Measurements from ENCODE around the gene STH. TPM values are rescaled to one million over a fixed set of nuclear protein-coding genes. Genes with fewer than 3 reads are reported as not detected.

The STH gene
- total RNA-seq, 1 donor = not detected

DNA sequence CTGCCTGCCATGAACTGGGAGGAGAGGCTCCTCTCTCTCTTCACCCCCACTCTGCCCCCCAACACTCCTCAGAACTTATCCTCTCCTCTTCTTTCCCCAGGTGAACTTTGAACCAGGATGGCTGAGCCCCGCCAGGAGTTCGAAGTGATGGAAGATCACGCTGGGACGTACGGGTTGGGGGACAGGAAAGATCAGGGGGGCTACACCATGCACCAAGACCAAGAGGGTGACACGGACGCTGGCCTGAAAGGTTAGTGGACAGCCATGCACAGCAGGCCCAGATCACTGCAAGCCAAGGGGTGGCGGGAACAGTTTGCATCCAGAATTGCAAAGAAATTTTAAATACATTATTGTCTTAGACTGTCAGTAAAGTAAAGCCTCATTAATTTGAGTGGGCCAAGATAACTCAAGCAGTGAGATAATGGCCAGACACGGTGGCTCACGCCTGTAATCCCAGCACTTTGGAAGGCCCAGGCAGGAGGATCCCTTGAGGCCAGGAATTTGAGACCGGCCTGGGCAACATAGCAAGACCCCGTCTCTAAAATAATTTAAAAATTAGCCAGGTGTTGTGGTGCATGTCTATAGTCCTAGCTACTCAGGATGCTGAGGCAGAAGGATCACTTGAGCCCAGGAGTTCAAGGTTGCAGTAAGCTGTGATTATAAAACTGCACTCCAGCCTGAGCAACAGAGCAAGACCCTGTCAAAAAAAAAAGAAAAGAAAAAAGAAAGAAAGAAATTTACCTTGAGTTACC, 36.7 kb upstream of the STH start:
- Histone ChIP-seq H3K4me3 (ENCODE audit: low read length) (no peak overlapping the region), H3K27me3 (ENCODE audit: insufficient read depth, low read length) (no peaks in the 10 kb centered on the region), H3K4me1 (ENCODE audit: insufficient read depth, low read length) (no peaks in the 10 kb centered on the region), H3K9me3 (ENCODE audit: low read depth, low read length) (no peaks in the 10 kb centered on the region)

GRCh38 chr17:45963283-45963682, 35.8 kb upstream of the STH start:
- Histone ChIP-seq H3K4me3 (ENCODE audit: low read length) (no peak overlapping the region), H3K9me3 (ENCODE audit: low read depth, low read length) (no peaks in the 10 kb centered on the region), H3K27me3 (ENCODE audit: insufficient read depth, low read length) (no peaks in the 10 kb centered on the region), H3K4me1 (ENCODE audit: insufficient read depth, low read length) (no peaks in the 10 kb centered on the region)

DNA sequence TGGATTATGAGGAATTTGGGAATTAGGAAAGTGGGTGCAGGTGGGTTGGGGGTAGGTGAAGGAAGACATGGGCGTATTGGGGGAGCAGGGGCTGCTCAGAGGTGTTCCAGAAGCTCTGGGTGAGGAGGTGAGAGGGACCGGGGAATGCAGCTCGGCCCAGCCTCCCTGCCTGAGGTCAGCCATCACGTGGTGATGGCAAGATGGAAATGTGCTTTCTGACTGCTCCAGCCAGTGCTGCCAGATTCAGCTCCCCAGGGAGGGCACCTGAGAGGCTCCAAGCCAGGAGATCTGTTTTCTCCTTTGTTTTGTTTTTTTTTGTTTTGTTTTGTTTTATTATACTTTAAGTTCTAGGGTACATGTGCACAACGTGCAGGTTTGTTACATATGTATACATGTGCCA, 35.2 kb upstream of the STH start:
- Histone ChIP-seq H3K27me3 (ENCODE audit: insufficient read depth, low read length) (no peaks in the 10 kb centered on the region), H3K4me3 (ENCODE audit: low read length) (no peak overlapping the region), H3K4me1 (ENCODE audit: insufficient read depth, low read length) (no peaks in the 10 kb centered on the region), H3K9me3 (ENCODE audit: low read depth, low read length) (no peaks in the 10 kb centered on the region)

GRCh38 chr17:45964634-45965033, 34.4 kb upstream of the STH start:
- Histone ChIP-seq H3K4me3 (ENCODE audit: low read length) (no peak overlapping the region), H3K4me1 (ENCODE audit: insufficient read depth, low read length) (no peaks in the 10 kb centered on the region), H3K9me3 (ENCODE audit: low read depth, low read length) (no peaks in the 10 kb centered on the region), H3K27me3 (ENCODE audit: insufficient read depth, low read length) (no peaks in the 10 kb centered on the region)

DNA sequence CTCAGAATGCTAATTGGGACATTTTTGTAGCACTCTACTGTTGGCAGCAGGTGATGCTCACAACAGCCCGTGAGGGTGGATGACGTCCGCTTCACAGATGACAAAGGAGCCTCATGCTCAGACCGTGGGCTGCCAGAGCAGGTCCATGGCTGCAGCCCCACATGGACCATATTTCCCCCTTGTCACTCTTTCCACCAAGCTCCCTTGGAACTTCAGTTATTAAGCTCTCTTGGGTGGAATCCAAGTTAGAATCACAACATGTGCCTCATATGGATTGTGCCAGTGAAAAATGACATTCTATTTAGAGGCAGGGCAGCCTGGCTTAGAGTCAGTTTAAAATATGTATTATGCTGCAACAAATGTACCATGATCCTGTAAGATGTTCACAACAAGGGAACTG, 33.2 kb upstream of the STH start:
- no peak overlapping the region for H3K4me3 ChIP-seq (ENCODE audit: low read length)
- H3K9me3 ChIP-seq (ENCODE audit: low read depth, low read length) = no peaks in the 10 kb centered on the region
- H3K27me3 ChIP-seq (ENCODE audit: insufficient read depth, low read length) = no peaks in the 10 kb centered on the region
- H3K4me1 ChIP-seq (ENCODE audit: insufficient read depth, low read length) = no peaks in the 10 kb centered on the region

- Histone ChIP-seq H3K4me3 (ENCODE audit: low read length) (no peak overlapping the region), H3K27me3 (ENCODE audit: insufficient read depth, low read length) (no peaks in the 10 kb centered on the region), H3K9me3 (ENCODE audit: low read depth, low read length) (no peaks in the 10 kb centered on the region), H3K4me1 (ENCODE audit: insufficient read depth, low read length) (no peaks in the 10 kb centered on the region)
These were observed 32.3 kb upstream of the STH start for GRCh38 chr17:45966606-45967280.

- Histone ChIP-seq H3K9me3 (ENCODE audit: low read depth, low read length) (no peaks in the 10 kb centered on the region), H3K4me3 (ENCODE audit: low read length) (no peak overlapping the region), H3K4me1 (ENCODE audit: insufficient read depth, low read length) (no peaks in the 10 kb centered on the region)
These were observed 31.7 kb upstream of the STH start for GRCh38 chr17:45967378-45967777.

DNA sequence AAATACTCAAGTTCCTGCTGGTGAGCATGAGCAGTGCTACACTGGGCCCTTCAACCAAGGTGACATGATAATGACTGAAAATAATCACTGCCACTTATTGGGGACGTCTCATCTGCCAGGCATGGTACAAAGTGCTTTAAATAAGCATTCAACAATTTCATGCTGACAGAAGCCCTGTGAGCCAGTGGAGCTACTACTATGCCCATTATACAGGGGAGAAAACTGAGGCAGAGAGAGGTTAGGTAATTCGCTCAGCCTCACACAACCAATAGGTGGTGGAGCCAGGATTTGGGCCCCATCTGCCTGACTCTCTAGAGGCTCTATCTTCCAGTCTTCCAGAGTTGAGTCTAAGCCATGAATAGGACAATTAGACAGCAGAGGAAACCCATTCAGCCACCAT, 30.3 kb upstream of the STH start:
- no peaks in the 10 kb centered on the region for H3K9me3 ChIP-seq (ENCODE audit: low read depth, low read length)
- no peaks in the 10 kb centered on the region for H3K27me3 ChIP-seq (ENCODE audit: insufficient read depth, low read length)
- no peaks in the 10 kb centered on the region for H3K4me1 ChIP-seq (ENCODE audit: insufficient read depth, low read length)
- H3K4me3 ChIP-seq (ENCODE audit: low read length) = no peak overlapping the region

More at GRCh38 chr17:45967378-45967777, 31.7 kb upstream of the STH start:
- no peaks in the 10 kb centered on the region for H3K27me3 ChIP-seq (ENCODE audit: insufficient read depth, low read length)

DNA sequence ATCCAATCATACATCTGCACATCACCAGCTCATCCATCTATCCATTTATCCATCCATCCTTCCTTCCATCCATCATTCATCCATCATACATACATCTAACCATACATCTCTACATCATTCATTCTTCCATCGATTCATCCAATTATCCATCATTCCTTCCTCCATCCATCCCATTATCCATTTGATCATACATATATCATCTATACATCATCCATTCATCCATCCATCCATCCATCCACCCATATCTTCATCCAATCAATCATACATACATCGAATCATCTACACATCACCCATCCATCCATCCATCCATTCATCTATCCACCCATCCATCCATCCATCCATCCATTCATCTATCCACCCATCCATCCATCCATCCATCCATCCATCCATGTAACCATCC, 29.3 kb upstream of the STH start:
- Histone ChIP-seq H3K9me3 (ENCODE audit: low read depth, low read length) (no peaks in the 10 kb centered on the region), H3K4me3 (ENCODE audit: low read length) (no peak overlapping the region), H3K27me3 (ENCODE audit: insufficient read depth, low read length) (no peaks in the 10 kb centered on the region)

DNA sequence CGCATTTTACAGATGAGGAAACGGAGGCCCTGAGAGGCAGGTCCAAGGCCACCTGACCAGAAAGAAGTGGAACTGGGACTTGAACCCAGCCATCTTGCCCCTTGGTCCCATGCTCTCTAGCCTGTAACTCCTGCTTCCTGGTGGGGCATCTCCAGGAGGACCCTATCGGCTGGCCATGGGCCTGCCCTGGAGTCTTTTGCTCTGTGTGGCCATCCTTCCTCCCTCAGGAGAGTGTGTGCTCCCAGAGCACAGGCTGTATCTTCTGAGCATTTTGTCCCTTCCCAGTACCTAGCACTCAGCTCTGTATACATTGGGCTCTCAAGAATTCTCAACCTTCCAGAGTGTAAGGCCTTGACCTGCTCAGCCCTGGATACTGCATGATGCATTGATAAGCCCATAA, 28.4 kb upstream of the STH start:
- Histone ChIP-seq H3K4me1 (ENCODE audit: insufficient read depth, low read length) (no peaks in the 10 kb centered on the region), H3K4me3 (ENCODE audit: low read length) (no peak overlapping the region), H3K9me3 (ENCODE audit: low read depth, low read length) (no peaks in the 10 kb centered on the region), H3K27me3 (ENCODE audit: insufficient read depth, low read length) (no peaks in the 10 kb centered on the region)

More for the DNA sequence above, 29.3 kb upstream of the STH start:
- H3K4me1 ChIP-seq (ENCODE audit: insufficient read depth, low read length) = no peaks in the 10 kb centered on the region

DNA sequence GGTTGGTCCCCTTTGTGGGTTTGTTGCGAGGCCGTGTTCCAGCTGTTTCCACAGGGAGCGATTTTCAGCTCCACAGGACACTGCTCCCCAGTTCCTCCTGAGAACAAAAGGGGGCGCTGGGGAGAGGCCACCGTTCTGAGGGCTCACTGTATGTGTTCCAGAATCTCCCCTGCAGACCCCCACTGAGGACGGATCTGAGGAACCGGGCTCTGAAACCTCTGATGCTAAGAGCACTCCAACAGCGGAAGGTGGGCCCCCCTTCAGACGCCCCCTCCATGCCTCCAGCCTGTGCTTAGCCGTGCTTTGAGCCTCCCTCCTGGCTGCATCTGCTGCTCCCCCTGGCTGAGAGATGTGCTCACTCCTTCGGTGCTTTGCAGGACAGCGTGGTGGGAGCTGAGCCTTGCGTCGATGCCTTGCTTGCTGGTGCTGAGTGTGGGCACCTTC, 27.3 kb upstream of the STH start:
- Histone ChIP-seq H3K4me1 (ENCODE audit: insufficient read depth, low read length) (no peaks in the 10 kb centered on the region), H3K27me3 (ENCODE audit: insufficient read depth, low read length) (no peaks in the 10 kb centered on the region), H3K9me3 (ENCODE audit: low read depth, low read length) (no peaks in the 10 kb centered on the region), H3K4me3 (ENCODE audit: low read length) (no peak overlapping the region)

- no peaks in the 10 kb centered on the region for H3K27me3 ChIP-seq (ENCODE audit: insufficient read depth, low read length)
These were observed 26.5 kb upstream of the STH start for GRCh38 chr17:45972531-45972930.

GRCh38 chr17:45973099-45973780, 25.8 kb upstream of the STH start:
- H3K27me3 ChIP-seq (ENCODE audit: insufficient read depth, low read length) = no peaks in the 10 kb centered on the region
- H3K4me3 ChIP-seq (ENCODE audit: low read length) = no peak overlapping the region
- no peaks in the 10 kb centered on the region for H3K4me1 ChIP-seq (ENCODE audit: insufficient read depth, low read length)
- no peaks in the 10 kb centered on the region for H3K9me3 ChIP-seq (ENCODE audit: low read depth, low read length)

More at GRCh38 chr17:45972531-45972930, 26.5 kb upstream of the STH start:
- Histone ChIP-seq H3K4me3 (ENCODE audit: low read length) (no peak overlapping the region), H3K9me3 (ENCODE audit: low read depth, low read length) (no peaks in the 10 kb centered on the region), H3K4me1 (ENCODE audit: insufficient read depth, low read length) (no peaks in the 10 kb centered on the region)

DNA sequence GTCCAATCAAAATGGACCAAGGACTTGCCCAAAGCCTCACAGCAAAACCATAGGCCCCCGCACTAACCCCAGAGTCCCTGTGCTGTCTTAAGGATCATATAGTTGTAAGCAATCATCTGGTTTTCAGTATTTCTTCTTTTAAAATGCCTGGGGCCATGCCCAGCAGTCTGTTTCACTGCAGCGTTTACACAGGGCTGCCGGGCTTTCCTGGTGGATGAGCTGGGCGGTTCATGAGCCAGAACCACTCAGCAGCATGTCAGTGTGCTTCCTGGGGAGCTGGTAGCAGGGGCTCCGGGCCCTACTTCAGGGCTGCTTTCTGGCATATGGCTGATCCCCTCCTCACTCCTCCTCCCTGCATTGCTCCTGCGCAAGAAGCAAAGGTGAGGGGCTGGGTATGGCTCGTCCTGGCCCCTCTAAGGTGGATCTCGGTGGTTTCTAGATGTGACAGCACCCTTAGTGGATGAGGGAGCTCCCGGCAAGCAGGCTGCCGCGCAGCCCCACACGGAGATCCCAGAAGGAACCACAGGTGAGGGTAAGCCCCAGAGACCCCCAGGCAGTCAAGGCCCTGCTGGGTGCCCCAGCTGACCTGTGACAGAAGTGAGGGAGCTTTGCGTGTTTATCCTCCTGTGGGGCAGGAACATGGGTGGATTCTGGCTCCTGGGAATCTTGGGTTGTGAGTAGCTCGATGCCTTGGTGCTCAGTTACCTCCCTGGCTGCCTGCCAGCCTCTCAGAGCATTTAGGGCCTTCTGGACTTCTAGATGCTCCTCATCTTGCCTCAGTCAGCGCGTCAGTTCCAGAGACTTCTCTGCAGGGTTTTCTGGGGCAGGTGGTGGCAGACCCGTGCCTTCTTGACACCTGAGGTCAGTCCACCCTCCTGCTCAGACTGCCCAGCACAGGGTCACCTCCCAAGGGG, 24.8 kb upstream of the STH start:
- H3K9me3 ChIP-seq (ENCODE audit: low read depth, low read length) = no peaks in the 10 kb centered on the region
- no peaks in the 10 kb centered on the region for H3K4me1 ChIP-seq (ENCODE audit: insufficient read depth, low read length)
- no peaks in the 10 kb centered on the region for H3K27me3 ChIP-seq (ENCODE audit: insufficient read depth, low read length)
- no peak overlapping the region for H3K4me3 ChIP-seq (ENCODE audit: low read length)

All from mononuclear cell (primary cell).